Stimulated activated CD8-positive, alpha-beta memory T cell treated with anti-CD3 and anti-CD28 coated beads, Interleukin-4, amount 100 ng/mL, for 1 hour (primary cell): ENCODE measurements around the gene C2CD4A.

Experiments used
- DNase-seq, 2 donors: peaks; one replicate each; pipeline ENCODE4 v3.0.0-alpha.2; 2020; ENCODE audit warnings: low read depth in 2 of 2, low spot score in 1 of 2

The C2CD4A gene

GRCh38 chr15:62099094-62099601 is 32.4 kb downstream of the C2CD4A start:
- no peak for DNase-seq

GRCh38 chr15:62103431-62103830 is 36.7 kb downstream of the C2CD4A start:
- no peak for DNase-seq

- DNase-seq = no peak
These were observed 37.6 kb downstream of the C2CD4A start for GRCh38 chr15:62104401-62104800.

GRCh38 chr15:62104846-62105245 is 38.1 kb downstream of the C2CD4A start:
- no peak for DNase-seq

- DNase-seq = no peak
These were observed 38.5 kb downstream of the C2CD4A start for GRCh38 chr15:62105266-62105665.

- DNase-seq = no peak
These were observed 39.3 kb downstream of the C2CD4A start for GRCh38 chr15:62106096-62106495.

- DNase-seq = no peak
These were observed 40.9 kb downstream of the C2CD4A start for GRCh38 chr15:62107571-62108121.

- DNase-seq = no peak
These were observed 41.6 kb downstream of the C2CD4A start for GRCh38 chr15:62108411-62108810.

- DNase-seq = no peak
These were observed 42.7 kb downstream of the C2CD4A start for GRCh38 chr15:62109437-62109836.

- no peak for DNase-seq
These were observed 43.4 kb downstream of the C2CD4A start for GRCh38 chr15:62109982-62110851.

GRCh38 chr15:62112081-62112480 is 45.3 kb downstream of the C2CD4A start:
- no peak for DNase-seq

- DNase-seq = no peak
These were observed 46.1 kb downstream of the C2CD4A start for GRCh38 chr15:62112616-62113593.

GRCh38 chr15:62115847-62116246 is 49.1 kb downstream of the C2CD4A start:
- no peak for DNase-seq

GRCh38 chr15:62118520-62119226 is 51.9 kb downstream of the C2CD4A start:
- DNase-seq = no peak

- DNase-seq = no peak
These were observed 52.6 kb downstream of the C2CD4A start for GRCh38 chr15:62119227-62119864.

GRCh38 chr15:62119874-62120273 is 53.1 kb downstream of the C2CD4A start:
- no peak for DNase-seq
